Brain microvascular endothelial cell (primary cell): ENCODE results near the gene DNAAF5.

Experiments used
- DNase-seq: peaks from one replicate; pipeline ENCODE4 v3.0.0-alpha.2; 2020
- H3K27ac ChIP-seq: fragments of 250-450 bp; sonication (Bioruptor Pico); 2 replicates; pipeline ENCODE4 v1.5.1; 2020; ENCODE audit warnings: mild to moderate bottlenecking, moderate library complexity
- H3K27me3 ChIP-seq: fragments of 250-450 bp; sonication (Bioruptor Pico); replicated peaks from 2 replicates; pipeline ENCODE4 v1.5.1; 2020; ENCODE audit warnings: mild to moderate bottlenecking
- H3K36me3 ChIP-seq: fragments of 250-450 bp; sonication (Bioruptor Pico); replicated peaks from 2 replicates; pipeline ENCODE4 v1.5.1; 2020; ENCODE audit warnings: mild to moderate bottlenecking
- H3K4me3 ChIP-seq: 2 replicates; pipeline ENCODE4 v1.5.1; 2011; ENCODE audit warnings: low read depth, mild to moderate bottlenecking, control low read depth, low read length, moderate library complexity
- CTCF ChIP-seq: IDR thresholded peaks from 2 replicates; pipeline ENCODE4 v1.5.1; 2011; ENCODE audit warnings: low read depth, mild to moderate bottlenecking, moderate library complexity, low read length, control low read depth, inconsistent platforms; ENCODE audit errors: missing control alignments
- in situ Hi-C: cut with HindIII; loops from 2 replicates; pipeline ENCODE4 v1.10.0; 2017; ENCODE audit warnings: low sequenced_read_pairs, low pct_ligation_motif_present

DNAAF5 gene

GRCh38 chr7:774161-775109, 47.9 kb downstream of the DNAAF5 start:
- H3K4me3 ChIP-seq: no peak overlapping the region
- H3K27ac ChIP-seq: no peak overlapping the region
- in situ Hi-C loops: no loop called here
- H3K27me3 ChIP-seq: no peaks in the 10 kb centered on the region
- peak; percentile 79 for TF ChIP-seq CTCF
- peaks cover 11% of the 10 kb centered on the region for H3K36me3 ChIP-seq
- DNase-seq: peak; percentile 5

- H3K27ac ChIP-seq: no peak overlapping the region
- in situ Hi-C loops: no loop called here
- no peak for DNase-seq
- no peaks in the 10 kb centered on the region for H3K27me3 ChIP-seq
- H3K36me3 ChIP-seq: peaks cover 11% of the 10 kb centered on the region
- TF ChIP-seq CTCF: no peak
- H3K4me3 ChIP-seq: no peak overlapping the region
These were observed 49.9 kb downstream of the DNAAF5 start for GRCh38 chr7:776381-776780.

- Histone ChIP-seq H3K36me3 (peaks cover 11% of the 10 kb centered on the region), H3K27me3 (no peaks in the 10 kb centered on the region), H3K4me3 (no peak overlapping the region), H3K27ac (no peak overlapping the region)
- no peak for TF ChIP-seq CTCF
- in situ Hi-C loops: no loop called here
- peak; percentile 22 for DNase-seq
These were observed 50.7 kb downstream of the DNAAF5 start for GRCh38 chr7:776992-777727.

- H3K36me3 ChIP-seq: peaks cover 11% of the 10 kb centered on the region
- no peak for TF ChIP-seq CTCF
- no peak overlapping the region for H3K4me3 ChIP-seq
- in situ Hi-C loops: no loop called here
- no peak overlapping the region for H3K27ac ChIP-seq
- no peaks in the 10 kb centered on the region for H3K27me3 ChIP-seq
- no peak for DNase-seq
These were observed 51.2 kb downstream of the DNAAF5 start for GRCh38 chr7:777728-778078.

GRCh38 chr7:778271-778967, 51.9 kb downstream of the DNAAF5 start:
- H3K27me3 ChIP-seq: no peaks in the 10 kb centered on the region
- no peak overlapping the region for H3K27ac ChIP-seq
- DNase-seq: peak; percentile 28
- no peak overlapping the region for H3K4me3 ChIP-seq
- in situ Hi-C loops: no loop called here
- TF ChIP-seq CTCF: no peak
- H3K36me3 ChIP-seq: peaks cover 18% of the 10 kb centered on the region
